ENCODE data around the gene MACROD2.

DNA sequence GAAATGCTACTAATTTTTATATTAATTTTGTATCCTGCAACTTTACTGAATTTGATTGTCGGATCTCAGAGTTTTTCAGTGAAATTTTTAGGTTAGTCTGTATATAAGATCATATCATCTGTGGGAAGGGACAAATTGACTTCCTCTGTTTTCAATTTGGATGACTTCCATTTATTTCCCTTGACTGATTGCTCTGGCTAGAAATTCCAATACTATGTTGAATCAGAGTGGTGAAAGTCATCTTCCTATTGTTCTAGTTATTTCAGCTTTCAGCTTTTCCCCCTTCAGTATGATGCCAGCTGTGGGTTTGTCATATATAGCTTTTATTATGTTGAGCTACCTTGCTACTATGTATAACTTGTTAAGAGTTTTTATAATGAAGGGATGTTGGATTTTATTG, 1806.7 kb downstream of the MACROD2 start:
- TF ChIP-seq, protein P1, sequence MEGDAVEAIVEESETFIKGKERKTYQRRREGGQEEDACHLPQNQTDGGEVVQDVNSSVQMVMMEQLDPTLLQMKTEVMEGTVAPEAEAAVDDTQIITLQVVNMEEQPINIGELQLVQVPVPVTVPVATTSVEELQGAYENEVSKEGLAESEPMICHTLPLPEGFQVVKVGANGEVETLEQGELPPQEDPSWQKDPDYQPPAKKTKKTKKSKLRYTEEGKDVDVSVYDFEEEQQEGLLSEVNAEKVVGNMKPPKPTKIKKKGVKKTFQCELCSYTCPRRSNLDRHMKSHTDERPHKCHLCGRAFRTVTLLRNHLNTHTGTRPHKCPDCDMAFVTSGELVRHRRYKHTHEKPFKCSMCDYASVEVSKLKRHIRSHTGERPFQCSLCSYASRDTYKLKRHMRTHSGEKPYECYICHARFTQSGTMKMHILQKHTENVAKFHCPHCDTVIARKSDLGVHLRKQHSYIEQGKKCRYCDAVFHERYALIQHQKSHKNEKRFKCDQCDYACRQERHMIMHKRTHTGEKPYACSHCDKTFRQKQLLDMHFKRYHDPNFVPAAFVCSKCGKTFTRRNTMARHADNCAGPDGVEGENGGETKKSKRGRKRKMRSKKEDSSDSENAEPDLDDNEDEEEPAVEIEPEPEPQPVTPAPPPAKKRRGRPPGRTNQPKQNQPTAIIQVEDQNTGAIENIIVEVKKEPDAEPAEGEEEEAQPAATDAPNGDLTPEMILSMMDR (IDR thresholded peaks at IDR 0.05; ENCODE audit: insufficient read depth, low read depth, low read length): no peak
- TF ChIP-seq EZH2 (IDR thresholded peaks at IDR 0.05; ENCODE audit: insufficient read depth, low read length): no peak
